Vagina (tissue), 2 donors: ENCODE measurements around the gene RAB1A.

Experiments
- POLR2A ChIP-seq, 2 donors: fragments of 450-650 bp; IDR thresholded peaks; one replicate each; pipeline ENCODE4 v1.6.1; 2017; ENCODE audit warnings: antibody characterized with exemption in 2 of 2, mild to moderate bottlenecking in 2 of 2, moderate library complexity in 2 of 2
- POLR2AphosphoS5 ChIP-seq, 2 donors: sonication (generic); formaldehyde crosslinking; IDR thresholded peaks; one replicate each; pipeline ENCODE4 v1.9.0; 2017; ENCODE audit warnings: antibody characterized with exemption in 2 of 2, mild to moderate bottlenecking in 2 of 2, low read depth in 1 of 2; ENCODE audit not compliant: insufficient read depth in 1 of 2

DNA sequence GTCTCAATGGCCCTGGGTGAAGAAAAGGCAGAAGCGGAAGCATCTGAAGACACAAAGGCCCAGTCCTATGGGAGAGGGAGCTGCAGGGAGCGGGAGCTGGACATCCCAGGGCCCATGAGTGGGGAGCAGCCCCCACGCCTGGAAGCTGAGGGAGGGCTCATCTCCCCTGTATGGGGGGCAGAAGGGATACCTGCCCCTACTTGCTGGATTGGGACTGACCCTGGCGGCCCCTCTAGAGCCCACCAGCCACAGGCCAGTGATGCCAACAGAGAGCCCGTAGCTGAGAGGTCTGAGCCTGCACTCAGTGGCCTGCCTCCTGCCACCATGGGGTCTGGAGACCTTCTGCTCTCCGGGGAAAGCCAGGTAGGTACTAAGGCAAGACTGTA is 60.5 kb downstream of the RAB1A start:
- TF ChIP-seq POLR2AphosphoS5 (IDR thresholded peaks at IDR 0.05; ENCODE audit: insufficient read depth in 1 of 2, low read depth in 1 of 2) (no peak), POLR2A (IDR thresholded peaks at IDR 0.05) (no peak)
